22Rv1 (cell line): ENCODE measurements around the gene TRIM67.

Experiments
- H3K27ac ChIP-seq: fragments of 450-650 bp; 2 replicates; pipeline ENCODE4 v1.5.1; 2017
- ZFX ChIP-seq: fragments of 450-650 bp; IDR thresholded peaks from 2 replicates; pipeline ENCODE4 v1.6.1; 2017; ENCODE audit warnings: antibody characterized with exemption, borderline replicate concordance
- TF ChIP-seq, protein P1 (sequence below): fragments of 450-650 bp; IDR thresholded peaks from 2 replicates; pipeline ENCODE4 v1.5.1; 2017; ENCODE audit warnings: mild to moderate bottlenecking

The TRIM67 gene

GRCh38 chr1:231201979-231202633 lies 40.2 kb downstream of the TRIM67 start:
- TF ChIP-seq ZFX, result no peak
- TF ChIP-seq, protein P1, sequence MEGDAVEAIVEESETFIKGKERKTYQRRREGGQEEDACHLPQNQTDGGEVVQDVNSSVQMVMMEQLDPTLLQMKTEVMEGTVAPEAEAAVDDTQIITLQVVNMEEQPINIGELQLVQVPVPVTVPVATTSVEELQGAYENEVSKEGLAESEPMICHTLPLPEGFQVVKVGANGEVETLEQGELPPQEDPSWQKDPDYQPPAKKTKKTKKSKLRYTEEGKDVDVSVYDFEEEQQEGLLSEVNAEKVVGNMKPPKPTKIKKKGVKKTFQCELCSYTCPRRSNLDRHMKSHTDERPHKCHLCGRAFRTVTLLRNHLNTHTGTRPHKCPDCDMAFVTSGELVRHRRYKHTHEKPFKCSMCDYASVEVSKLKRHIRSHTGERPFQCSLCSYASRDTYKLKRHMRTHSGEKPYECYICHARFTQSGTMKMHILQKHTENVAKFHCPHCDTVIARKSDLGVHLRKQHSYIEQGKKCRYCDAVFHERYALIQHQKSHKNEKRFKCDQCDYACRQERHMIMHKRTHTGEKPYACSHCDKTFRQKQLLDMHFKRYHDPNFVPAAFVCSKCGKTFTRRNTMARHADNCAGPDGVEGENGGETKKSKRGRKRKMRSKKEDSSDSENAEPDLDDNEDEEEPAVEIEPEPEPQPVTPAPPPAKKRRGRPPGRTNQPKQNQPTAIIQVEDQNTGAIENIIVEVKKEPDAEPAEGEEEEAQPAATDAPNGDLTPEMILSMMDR, result no peak
- no peak overlapping the region for H3K27ac ChIP-seq

DNA sequence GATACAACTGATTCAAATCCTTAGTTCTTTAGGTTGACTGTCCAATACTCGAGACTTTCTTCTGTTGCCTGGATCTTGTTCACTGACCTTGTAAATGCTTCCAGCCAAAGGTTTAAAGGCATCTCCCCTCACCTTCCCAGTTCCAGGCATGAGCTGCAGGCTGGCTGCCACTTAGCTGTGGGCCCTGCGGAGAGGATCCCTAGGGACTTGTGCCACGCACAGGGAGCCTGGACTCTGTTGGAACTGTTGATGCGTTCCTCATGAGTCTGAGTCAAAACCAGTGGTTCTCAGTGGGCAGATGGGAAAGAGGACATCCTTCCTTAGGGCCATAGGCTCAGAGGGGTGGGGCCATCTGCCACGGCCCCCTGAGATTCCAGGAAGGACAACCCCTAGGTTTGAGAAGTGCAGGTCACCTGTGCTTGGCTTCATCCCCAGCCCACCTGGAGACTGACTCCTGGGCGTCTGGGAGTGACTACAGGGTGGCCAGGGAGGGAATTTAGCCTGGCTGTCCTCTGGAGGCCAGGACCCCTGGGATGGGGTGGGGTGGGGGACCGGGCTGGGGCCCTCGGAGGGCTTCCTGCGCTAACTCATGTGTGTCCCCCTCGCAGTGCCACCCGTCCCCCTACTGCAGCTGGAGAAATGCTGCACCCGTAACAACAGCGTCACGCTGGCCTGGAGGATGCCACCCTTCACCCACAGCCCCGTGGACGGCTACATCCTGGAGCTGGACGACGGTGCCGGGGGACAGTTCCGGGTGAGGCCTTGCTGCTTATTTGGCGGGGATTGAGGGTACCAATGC lies 41.6 kb downstream of the TRIM67 start:
- H3K27ac ChIP-seq, result no peak overlapping the region
- TF ChIP-seq ZFX, result no peak
- TF ChIP-seq, protein P1, result no peak

DNA sequence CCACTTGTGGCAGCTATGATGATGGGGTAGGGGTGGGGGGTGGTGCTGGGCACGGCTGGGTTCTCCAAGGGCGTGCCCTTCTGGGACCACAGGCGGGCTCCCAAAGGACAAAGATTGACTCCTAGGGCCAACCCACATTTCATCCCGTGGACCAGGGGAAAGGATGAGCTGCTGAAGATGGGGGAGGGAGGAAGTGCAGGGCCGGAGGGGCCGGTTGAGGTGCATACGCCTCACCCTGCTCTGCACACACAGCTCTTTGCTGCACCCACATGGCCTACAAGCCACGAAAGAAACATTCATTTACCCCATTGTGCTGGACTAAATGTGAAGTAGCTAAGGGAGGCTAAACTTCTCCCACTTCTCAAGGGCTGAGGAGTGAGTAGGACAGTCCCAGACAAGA lies 45.0 kb downstream of the TRIM67 start:
- H3K27ac ChIP-seq, result no peak overlapping the region
- TF ChIP-seq ZFX, result no peak
- TF ChIP-seq, protein P1, result no peak

- H3K27ac ChIP-seq, result no peak overlapping the region
- no peak for TF ChIP-seq ZFX
- TF ChIP-seq, protein P1, result no peak
Measured at GRCh38 chr1:231207437-231207836, 45.6 kb downstream of the TRIM67 start.

GRCh38 chr1:231208980-231209379 lies 47.1 kb downstream of the TRIM67 start:
- TF ChIP-seq, protein P1, result no peak
- TF ChIP-seq ZFX, result no peak
- no peak overlapping the region for H3K27ac ChIP-seq

DNA sequence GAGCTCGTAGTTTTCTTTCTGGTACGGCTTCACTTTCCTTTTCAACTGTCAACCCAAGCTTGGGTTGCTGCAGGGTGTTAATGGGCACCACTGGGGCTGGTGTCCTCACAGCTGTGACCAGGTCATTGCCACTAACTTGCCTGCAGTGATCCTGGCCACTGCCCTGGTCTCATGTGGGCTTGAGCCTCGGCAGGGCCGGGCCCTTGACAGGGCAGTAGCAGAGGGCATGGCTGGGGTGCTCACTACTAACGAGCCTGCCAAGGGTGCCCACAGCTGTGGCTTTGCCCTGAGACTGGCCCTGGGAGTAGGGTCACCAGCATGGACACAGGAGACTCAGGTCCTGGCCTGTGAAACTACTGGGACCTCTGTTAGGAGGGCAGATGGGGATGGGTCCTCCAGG lies 47.7 kb downstream of the TRIM67 start:
- H3K27ac ChIP-seq, result no peak overlapping the region

More for the DNA sequence above, 47.7 kb downstream of the TRIM67 start:
- TF ChIP-seq, protein P1, result no peak
- TF ChIP-seq ZFX, result no peak
